ENCODE measurements around the gene GNB1L.
A peak's percentile ranks its signal among the peaks of the same experiment; 100 is the strongest.

Gene GNB1L

GRCh38 chr22:19848298-19849224 is 6.1 kb downstream of the GNB1L start:
- no peak for DNase-seq (ENCODE audit: low read depth, low spot score)
- ChIA-PET CTCF (interaction anchor here (1.1 to 2.8 kb wide), 2 partner anchors 63 to 118 kb away, joined by 4 to 9 read pairs; no protein-coding TSS in a partner anchor), POLR2A (interaction anchor here (0.8 kb wide), 1 partner anchor 16 kb away, joined by 3 read pairs; no protein-coding TSS in a partner anchor)
- no peak for TF ChIP-seq CTCF (IDR thresholded peaks at IDR 0.05; ENCODE audit: insufficient read depth, low read length, missing control alignments)
- H3K4me3 ChIP-seq (ENCODE audit: low read depth, low read length) = no peak overlapping the region

- no peak overlapping the region for H3K4me3 ChIP-seq (ENCODE audit: low read depth, low read length)
- no peak for TF ChIP-seq CTCF (IDR thresholded peaks at IDR 0.05; ENCODE audit: insufficient read depth, low read length, missing control alignments)
- CTCF ChIA-PET = interaction anchor here (1.2 to 2.8 kb wide), 2 partner anchors 63 to 117 kb away, joined by 3 to 9 read pairs; no protein-coding TSS in a partner anchor
- no peak for DNase-seq (ENCODE audit: low read depth, low spot score)
- POLR2A ChIA-PET = interaction anchor here (0.5 kb wide), 1 partner anchor 161 kb away, joined by 3 read pairs; no protein-coding TSS in a partner anchor
Measured at GRCh38 chr22:19847345-19847632, 7.4 kb downstream of the GNB1L start.

- POLR2A ChIA-PET = interaction anchor here (0.5 kb wide), 1 partner anchor 161 kb away, joined by 3 read pairs; no protein-coding TSS in a partner anchor
- no peak overlapping the region for H3K4me3 ChIP-seq (ENCODE audit: low read depth, low read length)
- CTCF ChIA-PET = interaction anchor here (1.2 kb wide), 1 partner anchor 64 kb away, joined by 3 read pairs; no protein-coding TSS in a partner anchor
- no peak for DNase-seq (ENCODE audit: low read depth, low spot score)
- TF ChIP-seq CTCF (IDR thresholded peaks at IDR 0.05; ENCODE audit: insufficient read depth, low read length, missing control alignments) = no peak
Measured at GRCh38 chr22:19846620-19847344, 7.9 kb downstream of the GNB1L start.

- DNase-seq (ENCODE audit: low read depth, low spot score) = no peak
- no peak overlapping the region for H3K4me3 ChIP-seq (ENCODE audit: low read depth, low read length)
- ChIA-PET POLR2A (interaction anchor here (1.6 kb wide), 1 partner anchor 10 kb away, joined by 5 read pairs; the partner anchor contains the start of genes GNB1L and RTL10), CTCF (interaction anchor here (1.2 kb wide), 1 partner anchor 115 kb away, joined by 5 read pairs; no protein-coding TSS in a partner anchor)
- no peak for TF ChIP-seq CTCF (IDR thresholded peaks at IDR 0.05; ENCODE audit: insufficient read depth, low read length, missing control alignments)
Measured at GRCh38 chr22:19845054-19845722, 9.5 kb downstream of the GNB1L start.

- ChIA-PET CTCF (interaction anchor here (1.2 kb wide), 1 partner anchor 114 kb away, joined by 5 read pairs; no protein-coding TSS in a partner anchor), POLR2A (interaction anchor here (1.6 kb wide), 1 partner anchor 10 kb away, joined by 5 read pairs; the partner anchor contains the start of genes GNB1L and RTL10)
- no peak overlapping the region; the same call in 1 of the 2 replicates for H3K4me3 ChIP-seq (ENCODE audit: low read depth, low read length)
- DNase-seq (ENCODE audit: low read depth, low spot score) = peak; percentile 28
- peak; percentile 9 for TF ChIP-seq CTCF (IDR thresholded peaks at IDR 0.05; ENCODE audit: insufficient read depth, low read length, missing control alignments)
Measured at GRCh38 chr22:19844377-19845053, 10.2 kb downstream of the GNB1L start.
